ENCODE results near the gene ZFP36L1. TPM values are rescaled to one million over a fixed set of nuclear protein-coding genes. Genes with fewer than 3 reads are reported as not detected.

Gene ZFP36L1
- total and polyA plus RNA-seq, 2 donors (not counting 3 experiments of a cell fraction or from before 2014, with no cell fraction given), result 46.0 to 89.6 TPM

GRCh38 chr14:68761391-68761790 lies 31.5 kb downstream of the ZFP36L1 start:
- ChIA-PET CTCF (no interaction called here), POLR2A (interaction anchor here (0.6 kb wide), 1 partner anchor 432 kb away, joined by 3 read pairs; no protein-coding TSS in a partner anchor)
- Histone ChIP-seq H3K9me1 (replicated peaks; ENCODE audit: control insufficient read depth, extremely low read depth, insufficient read depth, low read length) (no peaks in the 10 kb centered on the region), H3K27me3 (ENCODE audit: control insufficient read depth in 2 of 2, insufficient read depth in 2 of 2, low read length in 2 of 2) (no peaks in the 10 kb centered on the region), H2AFZ (ENCODE audit: low read depth, low read length) (no peak overlapping the region), H3K9me3 (replicated peaks; ENCODE audit: control insufficient read depth, insufficient read depth, low read length) (no peaks in the 10 kb centered on the region), H3K79me2 (ENCODE audit: control insufficient read depth, insufficient read depth, low read length) (no peaks in the 10 kb centered on the region), H3K4me2 (ENCODE audit: insufficient read depth, low read length) (no peak overlapping the region), H3K36me3 (ENCODE audit: control insufficient read depth in 2 of 2, extremely low read depth in 1 of 2, insufficient read depth in 2 of 2, low read length in 2 of 2) (no peaks in the 10 kb centered on the region), H3K4me3 (replicated peaks in 1 of 3; ENCODE audit: insufficient read depth in 1 of 3, low read depth in 1 of 3, low read length in 3 of 3) (no peak overlapping the region), H3K4me1 (ENCODE audit: control insufficient read depth, extremely low read depth, insufficient read depth, low read length) (peaks cover 35% of the 10 kb centered on the region), H3K9ac (replicated peaks; ENCODE audit: extremely low read depth, insufficient read depth, low read length) (no peak overlapping the region), H3K27ac (ENCODE audit: insufficient read depth, low read depth, low read length) (no peak overlapping the region), H4K20me1 (replicated peaks; ENCODE audit: control insufficient read depth, extremely low read depth, insufficient read depth, low read length) (no peaks in the 10 kb centered on the region)
- no peak for DNase-seq (ENCODE audit: low read depth, low spot score)
- dilution Hi-C loops (cut with MboI; ENCODE audit: extremely low pct_ligation_motif_present, low sequenced_read_pairs) (no loop called here), intact Hi-C loops (cut with micrococcal nuclease) (no loop called here)
- no peak for TF ChIP-seq POLR2A (IDR thresholded peaks at IDR 0.05; ENCODE audit: low read depth, low read length)
- TF ChIP-seq GATA2 (IDR thresholded peaks at IDR 0.05; ENCODE audit: insufficient read depth, insufficient read length, low read depth, low read length), result no peak
- TF ChIP-seq JUN (IDR thresholded peaks at IDR 0.05; ENCODE audit: borderline replicate concordance, insufficient read depth, insufficient read length, low read depth), result no peak
- no peak for TF ChIP-seq POLR2AphosphoS5 (IDR thresholded peaks at IDR 0.05; ENCODE audit: insufficient read depth, low read depth, low read length)
- no peak for TF ChIP-seq MAX (IDR thresholded peaks at IDR 0.05; ENCODE audit: insufficient read depth, insufficient read length)
- no peak for TF ChIP-seq FOS (IDR thresholded peaks at IDR 0.05; ENCODE audit: borderline replicate concordance, insufficient read depth, low read length)
- no peak for TF ChIP-seq MYC (IDR thresholded peaks at IDR 0.05; ENCODE audit: low read depth, low read length)
- FAIRE-seq, result no peak
- no TSS peak for BruUV-seq (replicated peaks)

- BruUV-seq (replicated peaks), result no TSS peak
- no peak for TF ChIP-seq POLR2AphosphoS5 (IDR thresholded peaks at IDR 0.05; ENCODE audit: insufficient read depth, low read depth, low read length)
- TF ChIP-seq MYC (IDR thresholded peaks at IDR 0.05; ENCODE audit: low read depth, low read length), result no peak
- TF ChIP-seq EZH2 (IDR thresholded peaks at IDR 0.05; ENCODE audit: borderline replicate concordance, low read depth, low read length, severe bottlenecking), result no peak
- TF ChIP-seq GATA2 (IDR thresholded peaks at IDR 0.05; ENCODE audit: insufficient read depth, insufficient read length, low read depth, low read length), result no peak
- TF ChIP-seq MAX (IDR thresholded peaks at IDR 0.05; ENCODE audit: insufficient read depth, insufficient read length), result no peak
- Histone ChIP-seq H3K9me3 (replicated peaks; ENCODE audit: control insufficient read depth, insufficient read depth, low read length) (no peaks in the 10 kb centered on the region), H3K4me3 (replicated peaks in 1 of 3; ENCODE audit: insufficient read depth in 1 of 3, low read depth in 1 of 3, low read length in 3 of 3) (no peak overlapping the region), H2AFZ (ENCODE audit: low read depth, low read length) (no peak overlapping the region), H4K20me1 (replicated peaks; ENCODE audit: control insufficient read depth, extremely low read depth, insufficient read depth, low read length) (no peaks in the 10 kb centered on the region), H3K9me1 (replicated peaks; ENCODE audit: control insufficient read depth, extremely low read depth, insufficient read depth, low read length) (no peaks in the 10 kb centered on the region), H3K4me2 (ENCODE audit: insufficient read depth, low read length) (no peak overlapping the region), H3K9ac (replicated peaks; ENCODE audit: extremely low read depth, insufficient read depth, low read length) (no peak overlapping the region), H3K79me2 (ENCODE audit: control insufficient read depth, insufficient read depth, low read length) (no peaks in the 10 kb centered on the region), H3K27ac (ENCODE audit: insufficient read depth, low read depth, low read length) (no peak overlapping the region), H3K4me1 (ENCODE audit: control insufficient read depth, extremely low read depth, insufficient read depth, low read length) (peaks cover 35% of the 10 kb centered on the region), H3K27me3 (ENCODE audit: control insufficient read depth in 2 of 2, insufficient read depth in 2 of 2, low read length in 2 of 2) (no peaks in the 10 kb centered on the region), H3K36me3 (ENCODE audit: control insufficient read depth in 2 of 2, extremely low read depth in 1 of 2, insufficient read depth in 2 of 2, low read length in 2 of 2) (no peaks in the 10 kb centered on the region)
- ChIA-PET POLR2A (no interaction called here), CTCF (interaction anchor here (1.0 kb wide), 1 partner anchor 19 kb away, joined by 3 read pairs; no protein-coding TSS in a partner anchor)
- FAIRE-seq (no peak), DNase-seq (ENCODE audit: low read depth, low spot score) (no peak)
- intact Hi-C loops (cut with micrococcal nuclease), result no loop called here
- dilution Hi-C loops (cut with MboI; ENCODE audit: extremely low pct_ligation_motif_present, low sequenced_read_pairs), result no loop called here
Observed at GRCh38 chr14:68760761-68761160, 32.1 kb downstream of the ZFP36L1 start.

Data from endothelial cell of umbilical vein (primary cell).